Uterus (tissue), 4 donors: ENCODE results near the gene CKM. TPM values are rescaled to one million over a fixed set of nuclear protein-coding genes. Genes with fewer than 3 reads are reported as not detected.

Experiments
- DNase-seq, 2 donors: peaks; one replicate each; pipeline ENCODE4 v3.0.0-alpha.2; 2019 to 2020
- H3K27ac ChIP-seq, 2 donors: fragments of 200-600 bp; sonication (generic); 1 replicate in 1 of 2; 2 replicates in 1 of 2; pipeline ENCODE4 v1.5.1; 2016 to 2018
- H3K27me3 ChIP-seq, 2 donors: fragments of 200-600 bp; sonication (generic); one replicate each; pipeline ENCODE4 v1.5.1; 2018 to 2019; ENCODE audit warnings: control low read depth in 1 of 2
- H3K36me3 ChIP-seq, 2 donors: fragments of 200-600 bp; sonication (generic); one replicate each; pipeline ENCODE4 v1.5.1; 2019; ENCODE audit warnings: control low read depth in 1 of 2
- H3K4me1 ChIP-seq, 2 donors: fragments of 200-600 bp; sonication (generic); one replicate each; pipeline ENCODE4 v1.5.1; 2018 to 2019; ENCODE audit warnings: control low read depth in 1 of 2
- H3K4me3 ChIP-seq, 2 donors: fragments of 200-600 bp; sonication (generic); 1 replicate in 1 of 2; 2 replicates in 1 of 2; pipeline ENCODE4 v1.5.1; 2018 to 2019; ENCODE audit warnings: mild to moderate bottlenecking in 1 of 2
- H3K9me3 ChIP-seq, 2 donors: fragments of 200-600 bp; sonication (generic); one replicate each; pipeline ENCODE4 v1.5.1; 2019; ENCODE audit warnings: control low read depth in 1 of 2
- POLR2A ChIP-seq, 2 donors: fragments of 450-650 bp; IDR thresholded peaks; one replicate each; pipeline ENCODE4 v1.6.1; 2016; ENCODE audit warnings: antibody characterized with exemption in 2 of 2, mild to moderate bottlenecking in 1 of 2, moderate library complexity in 1 of 2
- intact Hi-C: fragments of 100-400 bp; cut with DNase I; formaldehyde crosslinking; loops from one replicate; pipeline ENCODE4 v1.15.1; 2023; ENCODE audit warnings: low total_unique reads
- total RNA-seq, 4 donors: library from RNA; depleted of rRNA in 3 of 4; stranded (reverse); fragments of >200 nt in 3 of 4; gene quantifications; one replicate each; pipeline versions ENCODE4 v1.1.0 to v1.2.4, GENCODE V29; 2014 to 2023
- TF ChIP-seq, protein P1 (sequence below), 4 experiments: fragments of 200-600 bp in 2 of 4; fragments of 450-650 bp in 2 of 4; sonication (generic) in 2 of 4; IDR thresholded peaks; one replicate each; pipeline ENCODE4 v1.5.1; 2016 to 2019; ENCODE audit warnings: antibody characterized with exemption in 4 of 4, mild to moderate bottlenecking in 2 of 4, moderate library complexity in 1 of 4
- donor health status: DM: yes; HTN: yes; CAD: no.

Gene CKM
- total RNA-seq, 4 donors from 2014 or later = 1.1 to 2.5 TPM; not detected in 2

GRCh38 chr19:45307361-45307760 lies 15.3 kb downstream of the CKM start:
- Histone ChIP-seq H3K4me3 (no peak overlapping the region), H3K27me3 (no peaks in the 10 kb centered on the region), H3K27ac (no peak overlapping the region), H3K36me3 (no peaks in the 10 kb centered on the region), H3K4me1 (no peaks in the 10 kb centered on the region), H3K9me3 (no peaks in the 10 kb centered on the region)
- intact Hi-C loops = no loop called here
- no peak for DNase-seq
- TF ChIP-seq, protein P1, sequence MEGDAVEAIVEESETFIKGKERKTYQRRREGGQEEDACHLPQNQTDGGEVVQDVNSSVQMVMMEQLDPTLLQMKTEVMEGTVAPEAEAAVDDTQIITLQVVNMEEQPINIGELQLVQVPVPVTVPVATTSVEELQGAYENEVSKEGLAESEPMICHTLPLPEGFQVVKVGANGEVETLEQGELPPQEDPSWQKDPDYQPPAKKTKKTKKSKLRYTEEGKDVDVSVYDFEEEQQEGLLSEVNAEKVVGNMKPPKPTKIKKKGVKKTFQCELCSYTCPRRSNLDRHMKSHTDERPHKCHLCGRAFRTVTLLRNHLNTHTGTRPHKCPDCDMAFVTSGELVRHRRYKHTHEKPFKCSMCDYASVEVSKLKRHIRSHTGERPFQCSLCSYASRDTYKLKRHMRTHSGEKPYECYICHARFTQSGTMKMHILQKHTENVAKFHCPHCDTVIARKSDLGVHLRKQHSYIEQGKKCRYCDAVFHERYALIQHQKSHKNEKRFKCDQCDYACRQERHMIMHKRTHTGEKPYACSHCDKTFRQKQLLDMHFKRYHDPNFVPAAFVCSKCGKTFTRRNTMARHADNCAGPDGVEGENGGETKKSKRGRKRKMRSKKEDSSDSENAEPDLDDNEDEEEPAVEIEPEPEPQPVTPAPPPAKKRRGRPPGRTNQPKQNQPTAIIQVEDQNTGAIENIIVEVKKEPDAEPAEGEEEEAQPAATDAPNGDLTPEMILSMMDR (IDR thresholded peaks at IDR 0.05) = no peak
- no peak for TF ChIP-seq POLR2A (IDR thresholded peaks at IDR 0.05)

DNA sequence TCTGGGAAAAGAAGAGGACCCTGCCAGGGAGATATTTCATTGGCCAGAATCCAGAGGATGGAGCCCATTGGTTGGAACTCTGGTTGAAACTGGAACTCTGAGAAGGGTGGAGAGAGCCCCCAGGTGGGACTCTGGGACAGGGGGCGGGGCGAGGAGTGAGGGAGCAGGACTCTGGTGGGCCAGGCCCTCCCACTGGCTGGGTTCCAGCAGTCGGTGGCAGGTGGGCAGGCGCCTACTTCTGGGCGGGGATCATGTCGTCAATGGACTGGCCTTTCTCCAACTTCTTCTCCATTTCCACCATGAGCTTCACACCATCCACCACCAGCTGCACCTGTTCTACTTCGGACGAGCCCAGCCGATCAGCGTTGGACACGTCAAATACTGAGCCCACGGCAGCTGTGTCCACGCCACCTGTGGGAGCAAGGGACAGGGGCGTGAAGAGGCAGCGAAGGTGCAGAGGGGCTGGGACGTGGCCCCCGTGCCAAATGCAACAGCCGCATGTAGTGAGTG lies 16.1 kb downstream of the CKM start:
- intact Hi-C loops = no loop called here
- Histone ChIP-seq H3K4me3 (no peak overlapping the region), H3K36me3 (no peaks in the 10 kb centered on the region), H3K27ac (no peak overlapping the region), H3K4me1 (no peaks in the 10 kb centered on the region), H3K9me3 (no peaks in the 10 kb centered on the region), H3K27me3 (no peaks in the 10 kb centered on the region)
- TF ChIP-seq POLR2A (IDR thresholded peaks at IDR 0.05) = no peak
- TF ChIP-seq, protein P1 (IDR thresholded peaks at IDR 0.05) = no peak
- DNase-seq = no peak

DNA sequence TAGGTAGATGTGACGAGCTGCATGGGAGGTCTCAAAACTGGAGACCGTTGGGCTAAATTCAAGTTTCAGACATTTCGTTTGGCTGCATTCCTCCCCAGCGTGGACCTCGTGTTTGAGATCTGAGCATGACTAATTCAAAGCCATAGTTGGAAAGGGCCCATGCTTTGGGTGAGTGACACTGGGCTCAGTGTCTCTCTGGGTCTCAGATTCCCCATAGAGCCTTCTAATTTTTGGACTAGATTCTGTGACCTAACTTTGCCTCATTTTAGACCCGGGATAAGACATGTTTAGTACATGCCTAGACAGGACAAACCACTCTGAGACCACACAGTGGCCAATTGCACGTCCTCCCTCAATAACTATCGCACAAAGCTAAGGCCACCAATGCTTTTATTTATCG lies 16.6 kb downstream of the CKM start:
- TF ChIP-seq, protein P1 (IDR thresholded peaks at IDR 0.05) = no peak
- no peak for TF ChIP-seq POLR2A (IDR thresholded peaks at IDR 0.05)
- intact Hi-C loops = no loop called here
- Histone ChIP-seq H3K4me3 (no peak overlapping the region), H3K27ac (no peak overlapping the region), H3K27me3 (no peaks in the 10 kb centered on the region), H3K4me1 (no peaks in the 10 kb centered on the region), H3K36me3 (no peaks in the 10 kb centered on the region), H3K9me3 (no peaks in the 10 kb centered on the region)
- DNase-seq = no peak

- Histone ChIP-seq H3K36me3 (no peaks in the 10 kb centered on the region), H3K27ac (no peak overlapping the region), H3K27me3 (no peaks in the 10 kb centered on the region), H3K4me3 (no peak overlapping the region), H3K4me1 (no peaks in the 10 kb centered on the region), H3K9me3 (no peaks in the 10 kb centered on the region)
- TF ChIP-seq POLR2A (IDR thresholded peaks at IDR 0.05) = no peak
- TF ChIP-seq, protein P1 (IDR thresholded peaks at IDR 0.05) = no peak
- DNase-seq = no peak
- intact Hi-C loops = no loop called here
Measured at GRCh38 chr19:45305421-45305820, 17.3 kb downstream of the CKM start.

- Histone ChIP-seq H3K36me3 (no peaks in the 10 kb centered on the region), H3K4me1 (no peaks in the 10 kb centered on the region), H3K9me3 (no peaks in the 10 kb centered on the region), H3K4me3 (no peak overlapping the region), H3K27me3 (no peaks in the 10 kb centered on the region), H3K27ac (no peak overlapping the region)
- intact Hi-C loops = no loop called here
- TF ChIP-seq, protein P1 (IDR thresholded peaks at IDR 0.05) = no peak
- no peak for DNase-seq
Measured at GRCh38 chr19:45305007-45305406, 17.7 kb downstream of the CKM start.
